DMS53 (cell line): Measurements from ENCODE around the gene SSU72.
"Not testable (repeated sequence)": the region's sequence is repeated elsewhere in the genome, so short reads cannot be mapped to it uniquely, and the experiment has no call there.

ENCODE experiments used
- DNase-seq: peaks from one replicate; lab custom pipeline; 2025; lab: John Stamatoyannopoulos, UW

Gene SSU72

DNA sequence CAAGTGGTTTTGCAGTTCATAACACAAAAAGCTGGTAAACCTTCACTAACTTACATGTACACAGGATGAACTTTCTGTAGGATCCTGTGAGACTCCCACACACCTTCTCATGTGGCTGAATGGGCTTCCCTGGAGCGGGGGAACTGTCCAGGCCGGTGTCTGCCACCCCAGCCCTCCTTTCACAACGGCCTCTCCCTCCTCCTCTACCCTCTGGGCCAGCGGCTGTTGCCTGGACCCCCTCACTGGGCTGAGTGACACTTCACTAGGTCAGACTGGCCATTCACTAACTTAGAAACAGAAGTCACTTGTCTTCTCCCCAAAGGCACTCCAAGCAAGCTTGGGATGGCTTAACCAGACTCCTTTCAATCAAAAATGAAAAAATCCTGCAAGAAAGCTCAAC is 16.1 kb downstream of the SSU72 start:
- no peak for DNase-seq

- DNase-seq: not testable (repeated sequence)
Measured at GRCh38 chr1:1557688-1558087, 17.0 kb downstream of the SSU72 start.

GRCh38 chr1:1556961-1557360 is 17.7 kb downstream of the SSU72 start:
- DNase-seq: not testable (repeated sequence)

- DNase-seq: no peak
Measured at GRCh38 chr1:1556505-1556904, 18.2 kb downstream of the SSU72 start.

DNA sequence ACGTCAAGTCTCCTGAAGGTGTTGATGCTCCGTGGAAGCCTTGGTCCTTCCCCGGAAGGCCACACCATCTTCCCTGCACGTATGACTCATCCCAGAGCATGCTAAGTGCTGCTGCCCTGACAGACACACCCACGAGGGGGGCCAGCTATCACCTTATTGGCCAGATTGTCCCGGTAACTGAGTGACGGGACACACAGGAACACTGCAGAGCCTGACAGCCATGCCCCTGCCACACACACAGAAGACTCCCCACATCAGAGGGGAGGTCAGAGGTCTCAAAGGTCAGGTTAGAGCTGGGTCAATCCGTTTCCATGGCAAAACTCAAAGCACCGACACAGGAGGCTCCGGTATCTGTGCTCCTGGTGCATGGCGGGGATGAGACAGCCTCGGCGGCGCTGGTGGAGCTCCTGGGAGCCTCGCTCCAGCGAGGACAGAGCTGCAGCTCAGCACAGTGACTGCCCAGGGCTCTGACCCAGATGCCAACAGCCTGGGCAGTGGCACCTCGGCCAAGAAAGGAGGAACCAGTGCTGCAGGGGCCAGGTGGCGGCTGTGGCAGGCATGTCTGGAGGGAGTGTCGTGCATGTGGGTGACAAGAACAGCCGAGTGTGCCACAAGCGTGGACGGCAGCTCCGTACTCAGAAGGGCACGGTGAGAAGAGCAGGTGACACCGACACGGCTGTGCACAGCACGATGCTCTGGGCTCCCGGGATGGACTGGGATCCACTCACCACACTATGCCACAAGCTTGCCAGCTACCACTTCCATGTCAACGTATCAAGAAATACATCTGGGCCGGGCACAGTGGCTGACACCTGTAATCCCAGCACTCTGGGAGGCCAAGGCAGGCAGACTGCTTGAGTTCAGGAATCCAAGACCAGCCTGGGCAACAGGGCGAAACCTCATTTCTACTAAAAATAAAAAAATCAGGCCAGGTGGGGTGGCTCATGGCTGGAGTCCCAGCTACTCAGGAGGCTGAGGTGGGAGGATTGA is 19.4 kb downstream of the SSU72 start:
- DNase-seq: peak; percentile 39

DNA sequence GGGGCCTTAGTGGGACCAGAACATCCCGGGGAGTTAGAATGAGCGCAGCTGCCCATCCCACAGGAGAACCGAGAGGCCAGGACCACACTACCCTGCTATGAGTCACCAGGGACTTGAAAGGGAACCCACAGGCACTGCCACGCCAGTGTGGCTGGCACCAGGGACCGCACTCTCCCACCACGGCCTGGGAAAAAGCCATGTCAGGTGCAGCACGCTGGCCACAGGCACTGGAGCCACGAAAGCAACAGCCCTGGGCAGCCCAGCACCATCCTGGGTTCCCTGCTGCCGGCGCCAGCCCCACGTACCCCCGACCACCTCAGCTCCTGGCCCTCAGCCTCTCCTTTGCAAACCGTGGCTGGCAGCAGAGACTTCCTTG is 20.1 kb downstream of the SSU72 start:
- no peak for DNase-seq

DNA sequence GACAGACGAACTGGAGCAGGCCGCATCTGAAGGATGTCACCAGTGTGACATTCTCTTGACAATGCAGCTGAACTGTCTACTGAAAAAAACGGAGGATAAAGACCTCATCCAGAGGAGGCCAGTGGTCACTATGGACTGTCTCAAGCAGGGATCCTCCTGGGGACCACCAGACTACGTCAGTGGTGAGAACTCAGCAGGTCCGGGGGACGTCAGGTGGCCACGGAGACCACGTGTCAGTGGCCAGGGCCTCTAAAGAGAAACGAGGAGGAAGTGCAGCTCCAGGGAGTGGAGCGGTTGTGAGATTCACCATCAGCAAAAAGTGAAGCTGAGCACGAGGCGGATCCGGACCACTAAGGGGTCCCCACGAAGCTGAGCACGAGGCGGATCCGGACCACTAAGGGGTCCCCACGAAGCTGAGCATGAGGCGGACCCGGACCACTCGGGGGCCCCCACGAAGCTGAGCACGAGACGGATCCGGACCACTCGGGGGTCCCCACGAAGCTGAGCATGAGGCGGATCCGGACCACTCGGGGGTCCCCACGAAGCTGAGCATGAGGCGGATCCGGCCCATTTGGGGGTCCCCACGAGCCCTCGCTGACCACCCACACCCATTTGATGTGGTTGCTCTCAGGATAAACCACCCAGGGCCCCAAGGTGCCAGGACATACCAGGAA is 20.7 kb downstream of the SSU72 start:
- no peak for DNase-seq

- DNase-seq: no peak
Measured at GRCh38 chr1:1552263-1552639, 22.4 kb downstream of the SSU72 start.

GRCh38 chr1:1551524-1552262 is 23.0 kb downstream of the SSU72 start:
- DNase-seq: no peak

- peak; percentile 36 for DNase-seq
Measured at GRCh38 chr1:1550591-1551432, 23.9 kb downstream of the SSU72 start.

GRCh38 chr1:1550087-1550486 is 24.6 kb downstream of the SSU72 start:
- DNase-seq: no peak

- no peak for DNase-seq
Measured at GRCh38 chr1:1548591-1548990, 26.1 kb downstream of the SSU72 start.

DNA sequence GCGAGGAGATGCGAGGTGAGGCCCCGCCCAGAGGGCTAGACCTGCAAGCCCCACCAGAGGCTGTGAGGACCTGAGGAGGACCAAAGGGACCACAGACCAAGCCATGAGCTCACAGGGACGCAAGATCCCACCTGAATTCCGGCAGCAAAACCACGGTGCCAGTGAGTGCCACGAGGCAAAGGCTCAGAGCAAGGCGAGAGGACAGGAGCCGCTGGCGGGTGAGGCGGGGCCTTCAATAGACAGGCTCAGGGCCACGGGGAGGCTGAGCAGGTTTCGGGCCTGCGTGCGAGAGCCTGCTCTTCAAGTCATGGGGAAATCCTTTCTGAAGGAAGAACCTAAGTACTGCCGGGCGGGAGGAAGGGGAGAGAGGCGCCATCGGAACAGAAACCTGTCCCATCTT is 27.2 kb downstream of the SSU72 start:
- DNase-seq: no peak

DNA sequence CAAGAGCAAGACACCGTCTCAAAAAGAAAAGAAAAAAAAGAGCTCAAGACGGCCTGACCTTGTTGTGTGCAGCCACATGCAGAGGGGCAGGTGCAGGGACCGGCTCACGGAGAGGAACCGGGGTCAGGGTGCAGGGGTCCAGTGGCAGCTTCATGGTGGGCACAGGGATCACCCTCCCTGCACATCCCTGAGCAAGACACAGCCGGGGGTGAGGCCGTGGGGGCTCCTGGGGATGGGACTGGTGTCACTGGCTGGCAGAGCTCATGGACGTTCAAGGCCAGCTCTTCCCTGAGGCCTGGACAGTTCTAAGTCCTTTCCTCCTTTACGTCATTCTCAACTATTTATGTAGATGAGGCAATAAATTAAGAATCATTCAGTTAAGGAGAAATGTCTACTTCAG is 27.7 kb downstream of the SSU72 start:
- DNase-seq: no peak

- no peak for DNase-seq
Measured at GRCh38 chr1:1545946-1546737, 28.5 kb downstream of the SSU72 start.

- DNase-seq: no peak
Measured at GRCh38 chr1:1544544-1544943, 30.1 kb downstream of the SSU72 start.

DNA sequence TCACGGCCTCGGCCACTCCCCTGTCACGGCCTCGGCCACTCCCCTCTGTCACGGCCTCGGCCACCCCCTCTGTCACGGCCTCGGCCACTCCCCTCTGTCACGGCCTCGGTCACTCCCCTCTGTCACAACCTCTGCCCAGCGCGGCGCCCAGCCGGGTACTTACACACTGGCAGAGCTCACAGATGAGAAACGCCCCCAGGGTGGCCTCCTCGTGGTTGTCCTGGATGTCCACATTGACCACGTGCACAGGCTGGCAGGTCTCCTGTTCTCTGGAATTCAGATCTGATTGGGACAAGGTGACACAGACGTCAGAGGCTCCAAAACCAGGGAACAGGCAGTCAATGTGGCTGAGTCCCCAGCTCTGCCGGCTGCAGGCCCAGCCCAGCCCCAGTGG is 31.0 kb downstream of the SSU72 start:
- no peak for DNase-seq

DNA sequence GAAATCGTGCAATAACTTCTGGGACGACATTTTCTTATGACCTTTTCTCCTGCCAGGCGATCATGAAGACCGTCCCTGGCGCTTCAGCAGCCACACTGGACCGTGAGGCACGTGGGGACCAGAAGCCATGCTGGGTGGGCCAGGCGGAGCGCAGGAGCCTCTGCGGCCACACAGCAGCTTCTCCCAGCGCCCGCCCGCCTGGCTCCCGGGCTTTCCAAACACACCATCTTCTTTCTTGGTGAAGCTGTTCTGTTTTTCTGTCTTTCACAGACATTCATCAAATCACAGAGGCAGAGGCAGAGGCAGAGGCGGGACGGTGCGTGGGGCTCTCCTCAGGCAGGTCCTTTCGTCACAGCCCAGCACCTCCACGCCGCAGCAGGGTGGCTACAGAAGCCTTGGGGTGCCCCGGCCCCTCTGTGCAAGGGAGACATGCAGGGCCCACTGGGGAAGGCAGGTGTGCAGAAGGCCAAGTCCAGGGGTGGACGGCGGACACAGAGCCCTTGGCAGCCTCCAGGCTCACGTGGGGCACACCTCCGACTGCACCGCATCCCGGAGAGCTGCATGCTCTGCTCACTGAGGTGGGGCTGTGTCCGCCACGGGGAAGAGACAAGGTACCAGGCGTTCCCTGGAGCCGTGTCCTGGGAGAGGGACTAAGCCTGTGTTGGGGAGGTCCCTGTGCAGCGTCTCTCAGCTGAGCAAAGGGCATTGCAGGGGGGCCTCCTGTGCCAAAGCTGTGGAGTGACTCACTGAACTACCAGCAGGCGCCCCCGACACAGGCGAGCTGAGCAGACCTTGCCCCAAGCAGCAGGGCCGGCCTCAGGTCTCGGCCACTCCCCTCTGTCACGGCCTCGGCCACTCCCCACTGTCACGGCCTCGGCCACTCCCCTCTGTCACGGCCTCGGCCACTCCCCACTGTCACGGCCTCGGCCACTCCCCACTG is 31.6 kb downstream of the SSU72 start:
- DNase-seq: no peak

DNA sequence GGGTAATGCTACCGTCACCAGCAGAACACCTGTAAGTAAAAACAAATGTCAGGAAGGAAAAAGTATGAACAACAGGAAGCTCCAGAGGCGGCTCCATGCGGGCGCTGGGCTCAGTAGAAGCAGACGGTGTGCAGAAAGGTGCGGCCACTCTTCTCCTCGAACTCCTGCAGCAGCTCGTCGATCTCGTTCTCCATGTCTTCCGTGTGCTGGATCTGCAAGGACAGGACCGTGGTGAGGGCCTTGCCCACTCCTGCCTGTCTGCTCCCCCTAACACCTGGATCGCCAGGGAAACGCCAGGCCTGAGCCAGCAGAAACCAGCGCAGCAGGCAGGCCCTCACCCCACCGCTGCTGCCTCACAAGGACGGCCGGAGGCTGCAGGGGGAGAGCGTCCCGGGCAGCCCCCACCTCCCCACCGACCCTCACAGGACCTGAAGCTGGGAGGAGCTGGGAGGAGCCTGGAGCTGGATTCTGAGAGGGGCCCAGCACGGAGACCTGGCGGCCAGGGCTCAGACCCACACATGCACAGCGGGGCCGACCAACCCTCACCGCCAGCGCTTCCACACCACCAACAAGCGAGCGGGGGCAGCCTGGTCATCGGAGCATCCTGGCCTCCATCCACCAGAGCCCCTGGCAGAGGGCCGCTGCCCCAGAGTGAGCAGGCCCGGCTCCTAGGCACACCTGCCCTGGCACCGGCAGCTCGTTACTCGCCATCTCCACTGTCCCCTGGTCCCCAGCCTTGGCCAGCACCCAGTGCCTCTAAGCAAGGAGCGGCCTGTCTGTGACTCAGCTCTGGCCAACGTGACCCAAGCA is 32.5 kb downstream of the SSU72 start:
- DNase-seq: no peak
